HG02970 (cell line): ENCODE results near the gene SPON2.
"Not testable (repeated sequence)": the region's sequence is repeated elsewhere in the genome, so short reads cannot be mapped to it uniquely, and the experiment has no call there.

Experiments used
- ATAC-seq: cut with Tn5 transposase; IDR thresholded peaks from one replicate; pipeline ENCODE4 v1.9.1; 2021; ENCODE audit warnings: mild to moderate bottlenecking, moderate library complexity, moderate number of reproducible peaks; ENCODE audit not compliant: unreplicated experiment, low FRiP score

Gene SPON2

DNA sequence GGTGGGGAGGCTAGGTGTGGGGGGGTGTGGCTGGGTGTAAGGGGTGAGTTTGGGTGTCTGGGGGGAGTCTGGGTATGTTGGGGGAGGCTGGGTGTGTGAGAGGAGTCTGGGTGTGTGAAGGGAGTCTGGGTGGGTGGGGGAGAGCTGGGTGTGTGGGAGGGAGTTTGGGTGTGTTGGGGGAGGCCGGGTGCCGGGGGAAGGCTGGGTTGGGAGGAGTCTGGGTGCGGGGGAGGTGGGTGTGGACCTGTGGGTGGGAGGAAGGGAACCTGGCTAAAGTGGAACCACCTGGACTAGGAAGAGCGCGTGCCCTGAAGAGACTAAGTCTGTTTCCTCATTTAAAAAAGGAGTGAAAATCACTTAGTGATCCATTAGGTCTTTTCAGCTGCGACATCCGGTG is 18.3 kb downstream of the SPON2 start:
- ATAC-seq: no peak

DNA sequence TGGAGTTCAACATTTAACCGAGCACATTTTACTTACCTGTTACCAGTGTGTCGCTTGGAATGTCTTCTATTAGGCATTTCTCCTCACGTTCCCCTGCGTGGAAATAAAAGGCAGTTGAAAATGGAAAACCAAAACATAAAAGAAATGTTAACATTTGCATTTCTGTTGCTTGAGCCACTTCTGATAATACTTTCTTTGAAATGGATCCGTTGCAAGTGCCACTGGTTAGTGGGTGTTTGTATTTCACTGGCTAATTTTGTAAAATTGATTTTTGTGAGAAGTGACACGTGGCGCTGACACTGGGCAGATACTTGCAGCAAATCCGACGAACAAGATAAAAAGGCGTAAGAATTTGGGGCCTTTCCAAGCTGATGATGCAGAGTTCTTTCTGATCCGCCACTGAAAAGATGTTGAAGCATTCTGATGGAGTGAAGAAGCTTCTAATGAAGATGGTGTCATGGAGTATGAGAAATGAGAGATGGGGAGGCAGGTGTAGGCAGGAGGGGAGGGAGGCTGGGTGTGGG is 18.8 kb downstream of the SPON2 start:
- no peak for ATAC-seq

DNA sequence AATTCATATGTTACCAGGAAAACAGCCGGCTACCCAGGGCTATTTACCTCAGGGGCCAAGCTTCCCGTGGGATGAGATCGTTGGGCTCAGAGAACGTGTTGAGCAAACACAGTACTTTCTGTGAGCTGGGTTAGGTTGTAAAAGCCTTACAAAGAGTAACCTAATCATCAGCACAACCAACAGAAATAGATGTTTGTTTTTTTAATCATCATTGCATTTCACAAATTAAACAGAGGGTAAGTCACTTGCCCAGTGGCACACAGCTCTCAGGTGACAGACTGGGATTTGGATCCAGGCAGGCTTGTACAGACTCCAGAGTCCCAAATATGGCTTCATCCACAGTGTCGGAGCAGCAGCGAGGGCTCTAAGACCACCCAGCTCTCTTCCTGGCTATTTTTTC is 20.1 kb downstream of the SPON2 start:
- no peak for ATAC-seq

DNA sequence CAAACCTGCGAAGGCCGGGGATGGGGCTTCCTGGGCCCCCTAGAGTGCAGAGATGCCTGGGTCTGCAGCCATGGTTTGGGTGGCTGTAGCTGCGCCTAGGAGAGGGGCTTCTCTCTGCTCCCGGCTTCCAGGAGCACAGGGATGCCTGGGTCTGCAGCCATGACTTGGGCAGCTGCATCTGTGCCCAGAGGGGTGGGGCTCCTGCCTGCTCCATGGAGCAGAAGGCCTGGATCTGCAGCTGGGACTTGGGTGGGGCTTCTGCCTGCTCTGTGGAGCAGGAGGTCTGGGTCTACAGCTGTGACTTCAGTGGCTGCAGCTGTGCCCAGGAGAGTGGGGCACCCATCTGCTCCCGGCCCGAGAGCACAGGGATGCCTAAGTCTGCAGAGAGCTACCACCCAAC is 20.8 kb downstream of the SPON2 start:
- no peak for ATAC-seq

DNA sequence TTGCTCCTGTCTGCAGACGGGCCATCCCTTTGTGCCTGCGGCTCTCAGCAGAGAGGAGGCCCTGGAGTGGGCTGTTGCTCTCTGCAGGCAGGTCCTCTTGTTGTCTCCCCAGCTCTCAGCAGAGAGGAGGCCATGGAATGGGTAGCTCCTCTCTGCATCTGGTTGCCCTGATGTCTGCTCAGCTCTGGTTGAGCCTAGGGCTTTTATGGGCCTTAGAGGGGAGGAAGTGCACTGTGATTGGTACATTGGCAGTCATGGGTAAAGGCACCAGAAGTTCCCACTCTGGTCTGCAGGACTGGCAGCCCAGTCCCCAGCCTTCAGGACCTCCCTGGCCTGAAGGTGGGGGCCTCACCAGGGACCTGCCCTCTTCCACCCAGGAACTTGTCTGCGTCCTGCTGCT is 21.5 kb downstream of the SPON2 start:
- ATAC-seq: no peak

DNA sequence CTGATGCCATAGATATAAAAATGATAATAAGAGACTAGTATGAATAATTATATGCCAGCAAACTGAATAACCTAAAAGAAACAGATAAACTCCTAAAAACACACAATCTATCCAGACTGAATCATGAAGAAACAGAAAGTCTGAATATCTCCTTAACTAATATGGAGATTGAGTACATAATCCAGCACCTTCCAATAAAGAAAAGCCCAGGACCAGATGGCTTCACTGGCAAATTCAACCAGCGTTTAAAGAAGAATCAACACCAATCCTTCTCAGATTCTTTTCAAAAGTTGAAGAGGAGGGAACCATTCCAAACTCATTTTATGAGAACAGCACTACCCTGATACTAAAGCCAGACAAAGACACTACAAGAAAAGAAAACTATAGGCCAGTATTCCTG is 32.5 kb downstream of the SPON2 start:
- ATAC-seq: no peak

DNA sequence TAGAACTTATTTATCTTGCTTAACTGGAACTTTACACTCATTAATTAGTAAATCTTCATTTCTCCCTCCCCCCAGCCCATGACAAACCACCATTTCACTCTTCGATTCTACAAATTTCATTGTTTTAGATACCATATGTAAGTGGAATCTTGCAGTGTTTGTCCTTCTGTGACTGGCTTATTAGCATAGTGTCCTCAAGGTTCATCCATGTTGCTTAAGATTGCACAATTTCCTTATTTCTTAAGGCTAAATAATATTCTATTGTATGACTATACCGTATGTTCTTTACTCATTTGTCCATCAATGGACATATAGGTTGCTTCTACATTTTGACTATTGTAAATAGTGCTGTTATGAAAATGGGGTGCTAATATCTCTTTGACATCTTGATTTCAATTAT is 34.5 kb downstream of the SPON2 start:
- no peak for ATAC-seq

DNA sequence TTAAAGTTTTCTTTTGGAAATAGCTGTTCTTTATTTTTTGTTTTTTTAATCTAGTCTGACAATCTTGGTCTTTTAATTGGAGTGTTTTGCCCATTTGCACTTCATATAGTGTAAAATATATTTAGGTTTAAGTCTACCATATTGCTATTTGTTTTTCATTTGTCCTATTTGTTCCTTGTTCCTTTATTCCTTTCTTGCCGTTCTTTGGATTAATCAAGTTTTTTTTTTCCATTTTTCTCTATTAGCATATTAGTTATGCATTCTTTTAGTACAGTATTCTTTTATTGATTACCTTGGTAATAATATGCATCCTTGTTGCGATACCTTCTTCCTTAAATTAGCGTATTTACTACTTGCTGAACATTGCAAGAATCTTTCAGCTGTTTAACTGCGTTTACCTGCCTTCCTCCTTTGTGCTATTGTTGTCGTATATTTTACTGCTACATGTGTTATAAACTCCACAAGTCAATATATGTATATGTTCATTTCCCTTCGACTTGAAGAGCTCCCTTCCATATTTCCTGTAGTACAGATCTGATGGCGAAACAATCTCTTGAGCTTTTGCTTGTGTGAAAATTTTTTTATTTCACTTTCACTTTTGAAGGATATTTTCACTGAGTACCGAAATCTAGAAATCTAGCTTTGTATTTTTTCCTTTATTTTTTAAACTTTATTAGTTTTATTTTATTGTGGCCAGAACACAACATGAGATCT is 35.2 kb downstream of the SPON2 start:
- ATAC-seq: no peak

DNA sequence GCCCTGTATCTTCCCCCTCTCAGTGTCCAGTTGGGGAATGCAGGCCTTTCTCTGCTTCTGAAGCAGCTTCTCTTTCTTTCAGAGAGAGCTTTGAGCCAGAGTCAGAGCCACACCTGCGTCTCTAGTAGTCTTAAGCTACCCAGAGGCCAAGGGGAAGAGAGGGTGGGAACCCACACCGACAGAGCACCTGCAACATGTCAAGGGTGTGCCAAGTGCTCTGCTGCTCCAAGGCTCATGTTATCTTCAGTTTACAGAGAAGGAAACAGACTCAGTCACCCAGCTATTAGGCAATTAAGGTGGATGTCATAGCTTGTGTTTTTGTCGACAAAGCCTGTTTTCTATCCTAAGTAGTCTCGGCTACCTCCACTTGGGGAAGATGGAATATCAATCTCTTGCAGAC is 36.3 kb downstream of the SPON2 start:
- ATAC-seq: no peak

DNA sequence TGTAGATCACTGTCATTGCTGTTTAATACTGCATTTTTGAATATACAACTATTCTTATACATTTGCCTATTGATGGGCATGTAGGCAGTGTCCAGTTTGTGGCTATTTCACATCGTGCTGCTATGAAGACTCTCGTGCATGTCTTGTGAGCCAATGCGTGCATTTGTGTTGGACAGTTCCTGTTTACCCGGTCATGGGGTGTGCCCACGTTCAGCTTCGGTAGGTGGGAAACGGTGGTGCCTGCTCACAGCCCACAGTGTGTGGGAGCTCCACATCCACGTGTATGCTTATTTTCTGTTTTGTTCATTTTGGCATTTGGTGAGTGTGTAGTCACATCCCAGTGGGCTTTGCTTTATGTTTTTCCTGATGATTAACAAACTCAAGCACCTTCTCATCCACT is 39.4 kb downstream of the SPON2 start:
- ATAC-seq: no peak

DNA sequence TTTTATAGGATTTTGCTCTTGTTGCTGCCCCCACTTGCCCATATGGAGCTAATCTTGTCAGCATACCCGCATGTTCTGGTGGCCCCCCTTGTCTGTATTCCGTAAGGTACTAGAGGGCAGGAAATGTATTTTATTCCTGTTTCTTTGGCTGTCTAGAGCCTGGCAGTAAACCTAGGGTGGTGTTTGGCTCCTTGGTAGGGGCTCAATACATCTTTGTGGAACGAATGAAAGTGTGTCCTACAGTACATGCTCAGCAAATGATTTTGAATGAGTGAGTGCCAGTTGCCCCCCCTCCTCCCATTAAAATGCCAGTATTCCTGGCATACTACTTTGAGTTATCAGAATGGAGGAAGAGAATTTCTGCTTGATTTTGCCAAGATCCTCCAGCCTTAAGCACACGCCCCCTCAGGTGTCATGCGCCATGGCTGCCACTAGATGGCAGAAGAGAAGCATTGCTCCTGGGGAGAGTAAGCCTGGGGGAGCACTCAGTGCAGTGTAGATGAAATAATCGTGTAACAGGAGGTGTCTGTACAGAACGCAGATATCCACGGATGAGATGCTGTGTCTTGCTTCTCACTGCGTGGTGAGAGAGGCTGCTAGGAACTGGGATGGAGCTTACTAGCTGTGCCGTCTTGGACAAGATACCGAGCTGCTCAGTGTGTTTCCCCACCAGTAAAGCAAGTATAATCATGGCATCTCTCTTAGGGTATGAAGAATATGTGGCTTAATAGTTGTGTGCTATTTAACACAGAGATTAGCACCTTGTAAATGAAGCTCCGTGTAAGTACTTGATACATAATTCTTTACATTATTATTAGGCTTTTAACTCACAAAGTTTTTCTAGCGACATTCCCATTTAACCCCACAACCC is 41.8 kb downstream of the SPON2 start:
- ATAC-seq: peak; percentile 62

DNA sequence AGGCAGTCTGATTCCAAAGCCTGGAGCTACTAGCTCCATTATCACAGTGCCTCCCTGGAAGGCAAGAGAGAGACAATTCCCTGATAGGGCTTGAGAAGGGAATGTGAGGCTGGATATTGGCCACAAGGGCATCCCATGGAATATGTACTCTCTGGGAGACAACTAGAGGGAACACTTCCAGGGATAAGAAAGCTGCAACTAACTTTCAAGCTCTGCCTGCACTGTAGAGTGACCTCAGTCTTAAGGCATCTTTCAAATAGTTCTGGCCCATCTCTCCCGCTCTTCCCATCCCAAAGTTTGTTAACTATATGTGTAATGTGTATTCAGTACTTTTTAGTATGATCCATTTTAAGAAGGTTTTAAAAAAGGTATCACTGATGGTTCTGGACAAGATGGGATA is 45.9 kb downstream of the SPON2 start:
- no peak for ATAC-seq

DNA sequence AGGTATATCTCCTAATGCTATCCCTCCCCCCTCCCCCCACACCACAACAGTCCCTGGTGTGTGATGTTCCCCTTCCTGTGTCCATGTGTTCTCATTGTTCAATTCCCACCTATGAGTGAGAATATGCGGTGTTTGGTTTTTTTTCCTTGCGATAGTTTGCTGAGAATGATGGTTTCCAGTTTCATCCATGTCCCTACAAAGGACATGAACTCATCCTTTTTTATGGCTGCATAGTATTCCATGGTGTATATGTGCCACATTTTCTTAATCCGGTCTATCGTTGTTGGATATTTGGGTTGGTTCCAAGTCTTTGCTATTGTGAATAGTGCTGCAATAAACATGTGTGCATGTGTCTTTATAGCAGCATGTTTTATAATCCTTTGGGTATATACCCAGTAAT is 46.9 kb downstream of the SPON2 start:
- ATAC-seq: not testable (repeated sequence)

DNA sequence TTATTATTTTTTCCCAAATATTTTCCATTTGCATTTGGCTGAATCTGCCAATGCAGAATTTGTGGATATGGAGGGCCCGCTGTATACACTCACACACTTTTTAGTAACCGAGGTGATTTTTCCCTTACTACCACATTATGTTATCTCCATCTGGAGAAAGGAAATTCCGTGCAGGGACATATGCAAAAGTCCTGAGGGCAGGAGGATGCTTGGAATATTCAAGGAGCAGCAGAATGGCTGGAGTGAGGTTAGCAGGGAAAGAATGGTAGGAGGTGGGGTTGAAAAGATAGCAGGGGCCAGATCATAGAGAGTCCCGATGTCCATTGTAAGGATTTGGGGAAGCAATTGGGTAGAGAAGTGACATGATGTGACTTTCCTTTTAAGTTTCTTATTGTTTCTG is 47.6 kb downstream of the SPON2 start:
- ATAC-seq: no peak

DNA sequence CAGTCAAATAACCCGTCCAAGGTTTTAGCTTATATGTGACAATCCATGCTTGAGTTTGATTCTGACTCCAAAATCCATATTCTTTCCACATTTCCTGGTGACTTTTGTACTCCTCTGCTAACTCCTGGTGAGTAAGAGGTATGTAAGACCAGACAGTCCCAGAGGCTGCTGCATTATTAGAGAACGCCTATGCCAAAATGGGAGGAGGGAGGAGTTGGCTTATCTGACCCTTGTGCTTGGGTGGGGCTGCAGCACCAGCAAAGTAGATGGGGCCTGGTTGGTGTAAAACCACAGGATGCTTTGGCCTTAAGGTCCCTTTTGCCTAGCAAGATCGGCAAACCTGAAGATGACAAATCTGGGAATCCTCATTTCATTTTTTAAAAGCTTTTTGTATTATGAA is 49.9 kb downstream of the SPON2 start:
- no peak for ATAC-seq
